HG02885 (cell line): ENCODE data around the gene PARD6B.
"Not testable (repeated sequence)": the region's sequence is repeated elsewhere in the genome, so short reads cannot be mapped to it uniquely, and the experiment has no call there.

ENCODE experiments used
- ATAC-seq: cut with Tn5 transposase; IDR thresholded peaks from one replicate; pipeline ENCODE4 v1.9.1; 2021; ENCODE audit warnings: mild to moderate bottlenecking; ENCODE audit not compliant: unreplicated experiment, poor library complexity

PARD6B gene

GRCh38 chr20:50743087-50743486 lies 11.7 kb downstream of the PARD6B start:
- no peak for ATAC-seq

DNA sequence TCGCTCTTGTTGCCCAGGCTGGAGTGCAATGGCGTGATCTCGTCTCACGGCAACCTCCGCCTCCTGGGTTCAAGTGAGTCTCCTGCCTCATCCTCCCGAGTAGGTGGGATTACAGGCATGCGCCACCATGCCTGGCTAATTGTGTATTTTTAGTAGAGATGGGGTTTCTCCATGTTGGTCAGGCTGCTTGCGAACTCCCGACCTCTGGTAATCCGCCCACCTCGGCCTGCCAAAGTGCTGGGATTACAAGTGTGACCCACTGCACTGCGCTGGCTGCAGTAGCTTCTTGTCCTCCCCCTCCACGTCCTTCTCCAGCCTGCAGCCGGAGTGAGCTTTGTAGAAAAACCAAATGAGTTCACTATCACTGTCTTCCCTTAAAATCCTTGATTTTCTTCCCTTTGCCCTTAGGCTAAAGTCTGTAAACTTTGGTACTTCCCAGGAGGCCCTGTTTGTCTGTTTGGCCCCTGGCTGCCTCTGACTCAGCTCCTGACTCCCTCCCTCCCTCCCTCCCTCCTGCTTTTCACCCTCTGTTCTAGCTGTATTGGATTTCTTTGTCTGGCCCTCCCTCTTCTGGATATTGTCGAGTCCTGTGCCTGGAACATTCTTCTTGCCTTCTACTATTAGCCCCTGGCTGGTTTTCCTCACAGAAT lies 12.9 kb downstream of the PARD6B start:
- ATAC-seq = no peak

DNA sequence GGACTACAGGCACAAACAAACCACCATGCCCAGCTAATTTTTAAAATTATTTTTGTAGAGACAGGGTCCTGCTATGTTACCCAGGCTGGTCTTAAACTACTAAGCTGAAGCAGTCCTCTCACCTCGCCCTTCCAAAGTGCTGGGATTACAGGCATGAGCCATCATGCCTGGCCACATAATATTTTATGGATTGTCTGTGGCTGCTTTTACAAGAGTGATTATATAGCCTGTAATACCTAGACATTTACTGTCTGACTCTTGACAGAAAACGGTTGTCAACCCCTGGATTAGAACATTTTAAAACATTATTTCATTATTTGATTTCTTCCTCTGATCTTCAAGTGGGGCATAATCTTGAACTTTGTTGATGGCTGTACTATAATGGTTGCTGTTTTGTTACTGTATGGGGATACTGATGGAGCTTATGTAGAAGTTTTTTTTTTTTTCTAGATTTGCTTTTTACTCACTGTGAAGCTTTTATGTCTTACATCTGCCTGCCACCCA lies 14.3 kb downstream of the PARD6B start:
- no peak for ATAC-seq

DNA sequence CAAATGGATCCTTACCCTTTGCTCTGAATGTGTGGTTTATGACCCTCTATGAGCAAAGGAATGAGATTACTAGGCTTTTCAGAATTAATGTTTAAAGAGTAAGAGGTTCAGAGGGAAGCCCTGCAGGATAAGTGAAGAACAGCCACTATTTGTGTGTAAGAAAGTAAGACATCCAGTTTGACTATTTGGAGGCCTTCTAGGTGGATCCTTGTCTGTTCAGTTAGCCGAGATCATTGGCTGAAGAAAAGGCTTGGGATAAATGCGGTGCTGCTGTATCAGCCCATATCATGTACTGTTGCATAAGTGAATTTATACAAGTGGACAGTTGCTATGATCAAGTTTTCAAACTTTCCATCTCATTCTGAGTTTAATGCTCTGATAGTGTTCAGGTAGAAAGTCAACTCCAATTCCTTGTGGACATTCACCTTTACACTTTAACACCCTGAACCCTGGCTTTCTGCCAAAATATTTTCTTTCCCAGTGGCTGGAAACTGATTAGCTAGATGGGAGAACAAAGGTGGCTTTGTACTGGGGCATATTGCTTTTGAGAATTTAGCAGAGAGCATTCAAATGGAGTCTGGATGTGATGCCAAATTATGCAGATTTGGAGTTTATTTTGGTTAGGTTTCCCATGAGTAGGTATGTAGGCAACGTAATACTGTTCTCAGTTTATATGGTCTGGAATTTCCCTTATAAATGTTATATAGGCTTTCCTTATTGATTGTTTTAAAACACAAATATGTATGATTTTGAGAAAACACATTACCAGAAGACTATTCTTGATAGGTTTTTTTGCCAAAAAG lies 15.0 kb downstream of the PARD6B start:
- no peak for ATAC-seq

- ATAC-seq = no peak
These were observed 15.9 kb downstream of the PARD6B start for GRCh38 chr20:50747275-50747674.

DNA sequence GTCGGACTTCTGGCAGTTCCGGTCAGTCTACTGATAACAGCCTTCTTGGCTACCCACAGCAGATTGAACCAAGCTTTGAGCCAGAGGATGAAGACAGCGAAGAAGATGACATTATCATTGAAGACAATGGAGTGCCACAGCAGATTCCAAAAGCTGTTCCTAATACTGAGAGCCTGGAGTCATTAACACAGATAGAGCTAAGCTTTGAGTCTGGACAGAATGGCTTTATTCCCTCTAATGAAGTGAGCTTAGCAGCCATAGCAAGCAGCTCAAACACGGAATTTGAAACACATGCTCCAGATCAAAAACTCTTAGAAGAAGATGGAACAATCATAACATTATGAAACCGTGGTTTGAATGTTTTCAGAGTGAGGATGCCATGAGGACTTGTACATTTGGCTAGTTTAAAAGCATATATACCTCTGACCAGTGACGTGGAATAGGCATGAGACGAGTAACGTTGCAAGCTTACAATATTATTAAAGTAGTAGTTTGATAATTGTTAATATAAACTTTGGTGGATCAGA lies 18.8 kb downstream of the PARD6B start:
- ATAC-seq = no peak

DNA sequence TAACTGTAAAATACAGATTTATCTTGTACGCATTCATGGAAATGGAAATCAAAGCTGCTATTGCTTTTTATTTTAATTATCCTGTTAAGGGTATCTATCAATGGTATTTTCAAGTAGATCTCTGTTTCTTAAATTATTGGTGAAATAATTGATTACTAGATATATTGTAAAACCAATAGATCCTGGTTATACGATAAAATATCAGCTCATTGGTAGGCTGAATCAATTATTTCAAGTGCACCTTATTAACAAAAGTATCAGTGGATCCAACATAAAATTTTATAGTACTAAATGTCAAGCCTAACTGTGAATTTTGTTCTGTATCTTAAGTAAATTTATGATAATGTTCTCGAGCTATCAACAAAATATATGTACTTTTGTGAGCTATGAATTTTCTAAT lies 21.8 kb downstream of the PARD6B start:
- no peak for ATAC-seq

- ATAC-seq = no peak
These were observed 23.0 kb downstream of the PARD6B start for GRCh38 chr20:50754420-50754819.

GRCh38 chr20:50756447-50756846 lies 25.1 kb downstream of the PARD6B start:
- no peak for ATAC-seq

DNA sequence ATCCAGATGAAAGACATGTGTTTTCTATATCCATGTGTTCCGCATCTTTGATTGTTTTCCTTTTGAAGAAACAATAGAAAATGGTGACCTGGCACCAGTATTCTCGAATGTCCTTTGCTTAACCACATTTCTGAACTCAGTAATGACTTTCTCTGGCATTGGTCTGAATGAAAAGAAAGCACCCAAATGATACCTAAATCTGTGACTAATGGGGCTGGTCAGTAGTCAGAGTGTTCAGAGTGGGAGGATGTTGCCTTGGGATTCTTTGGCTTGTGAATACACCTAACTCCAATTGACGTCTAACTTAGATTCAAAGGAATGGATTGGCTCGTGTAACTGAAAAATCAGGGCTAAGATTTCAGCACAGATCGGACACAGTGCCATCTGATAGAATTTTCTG lies 27.1 kb downstream of the PARD6B start:
- no peak for ATAC-seq

DNA sequence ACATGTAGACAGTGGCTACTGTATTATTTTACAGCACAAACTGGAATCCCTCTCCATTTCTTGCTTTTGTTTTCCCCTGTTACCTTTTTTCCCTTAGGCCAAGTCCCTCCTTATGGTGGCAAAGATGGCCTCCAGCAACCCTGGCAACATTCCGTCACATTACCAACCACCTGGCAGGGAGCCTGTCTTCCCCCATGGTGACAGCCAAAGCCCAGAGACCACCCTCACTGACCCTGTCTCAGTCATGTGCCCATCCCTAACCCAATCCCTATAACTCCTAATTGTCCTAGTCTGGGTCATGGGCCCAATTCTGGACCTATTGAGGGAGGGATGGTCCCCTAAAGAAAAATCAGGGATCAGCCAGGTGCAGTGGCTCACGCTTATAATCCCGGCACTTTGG lies 27.6 kb downstream of the PARD6B start:
- no peak for ATAC-seq

- no peak for ATAC-seq
These were observed 28.3 kb downstream of the PARD6B start for GRCh38 chr20:50759678-50760077.

DNA sequence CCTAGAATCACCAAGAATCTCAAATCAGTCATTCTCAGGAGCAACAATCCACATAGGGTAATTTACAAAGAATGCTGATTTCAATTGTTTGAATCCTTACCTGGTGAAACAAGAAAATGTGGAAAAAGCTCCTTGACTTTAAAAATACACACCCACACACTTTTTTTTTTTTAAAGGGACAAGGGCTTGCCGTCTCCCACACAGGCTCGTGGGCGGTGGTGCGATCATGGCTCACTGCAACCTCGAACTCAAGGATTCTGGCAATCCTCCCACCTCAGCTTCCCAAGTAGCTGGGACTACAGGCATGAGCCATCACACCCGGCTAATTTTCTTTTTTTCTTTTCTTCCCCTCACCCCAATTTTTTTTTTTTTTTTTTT lies 30.7 kb downstream of the PARD6B start:
- ATAC-seq = no peak

GRCh38 chr20:50762435-50763220 lies 31.2 kb downstream of the PARD6B start:
- ATAC-seq = no peak

- not testable (repeated sequence) for ATAC-seq
These were observed 32.4 kb downstream of the PARD6B start for GRCh38 chr20:50763550-50764458.

DNA sequence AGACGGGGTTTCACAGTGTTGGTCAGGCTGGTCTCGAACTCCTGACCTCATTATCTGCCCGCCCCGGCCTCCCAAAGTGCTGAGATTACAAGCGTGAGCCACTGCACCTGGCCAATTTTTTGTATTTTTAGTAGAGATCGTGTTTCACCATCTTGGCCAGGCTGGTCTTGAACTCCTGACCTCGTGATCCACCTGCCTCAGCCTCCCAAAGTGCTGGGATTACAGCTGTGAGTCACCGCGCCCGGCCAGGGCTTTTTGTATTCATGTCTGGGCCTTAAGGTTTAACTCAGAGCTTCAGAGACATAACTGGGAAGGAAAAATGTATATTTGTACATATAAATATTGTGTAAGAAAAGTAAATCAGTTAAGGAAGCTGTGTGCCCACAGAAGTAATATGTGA lies 33.9 kb downstream of the PARD6B start:
- not testable (repeated sequence) for ATAC-seq

DNA sequence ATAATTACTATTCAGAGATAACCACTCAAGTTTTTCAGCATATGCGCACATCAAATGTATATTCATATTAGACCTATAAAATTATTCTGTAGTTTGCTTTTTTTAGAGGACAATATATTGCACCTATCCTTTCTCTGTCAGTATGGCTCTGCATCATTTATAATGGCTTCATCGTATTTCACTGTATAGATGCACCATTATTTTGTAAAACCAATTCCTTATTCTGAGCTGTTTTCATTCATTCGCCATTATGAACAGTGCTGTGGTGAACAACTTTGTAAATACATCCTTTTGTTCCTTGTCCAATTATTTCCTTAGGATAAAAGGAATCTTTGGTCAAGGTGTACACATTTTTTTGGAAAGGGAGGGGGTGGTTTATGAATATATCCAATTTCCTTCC lies 34.3 kb downstream of the PARD6B start:
- no peak for ATAC-seq

GRCh38 chr20:50766955-50767809 lies 35.8 kb downstream of the PARD6B start:
- not testable (repeated sequence) for ATAC-seq

DNA sequence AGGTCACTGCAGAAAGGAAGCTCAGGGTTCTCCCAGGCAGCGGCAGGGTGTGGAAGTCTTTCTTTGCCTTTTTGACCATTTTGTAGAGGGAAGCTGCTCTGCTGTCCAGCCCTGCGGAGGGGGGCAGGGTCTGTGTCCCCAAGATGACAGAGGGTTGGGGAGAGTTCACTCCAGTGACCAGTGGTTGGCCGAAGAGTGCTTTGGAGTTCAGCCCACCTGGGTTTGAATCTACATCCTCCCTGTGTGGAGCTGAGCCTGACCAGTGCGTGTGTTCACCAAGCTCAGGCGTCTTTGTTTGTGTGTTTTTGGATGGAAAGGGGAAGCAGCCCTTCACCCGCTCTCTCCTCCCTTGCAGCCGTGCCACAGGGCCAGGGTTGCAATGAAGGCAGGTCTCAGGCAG lies 37.6 kb downstream of the PARD6B start:
- ATAC-seq = not testable (repeated sequence)
